GM21717 (cell line): Measurements from ENCODE around the gene PGF.

Source experiments
- ATAC-seq: cut with Tn5 transposase; IDR thresholded peaks from one replicate; pipeline ENCODE4 v1.9.1; 2021; ENCODE audit warnings: mild to moderate bottlenecking, moderate library complexity; ENCODE audit not compliant: unreplicated experiment

Gene PGF

DNA sequence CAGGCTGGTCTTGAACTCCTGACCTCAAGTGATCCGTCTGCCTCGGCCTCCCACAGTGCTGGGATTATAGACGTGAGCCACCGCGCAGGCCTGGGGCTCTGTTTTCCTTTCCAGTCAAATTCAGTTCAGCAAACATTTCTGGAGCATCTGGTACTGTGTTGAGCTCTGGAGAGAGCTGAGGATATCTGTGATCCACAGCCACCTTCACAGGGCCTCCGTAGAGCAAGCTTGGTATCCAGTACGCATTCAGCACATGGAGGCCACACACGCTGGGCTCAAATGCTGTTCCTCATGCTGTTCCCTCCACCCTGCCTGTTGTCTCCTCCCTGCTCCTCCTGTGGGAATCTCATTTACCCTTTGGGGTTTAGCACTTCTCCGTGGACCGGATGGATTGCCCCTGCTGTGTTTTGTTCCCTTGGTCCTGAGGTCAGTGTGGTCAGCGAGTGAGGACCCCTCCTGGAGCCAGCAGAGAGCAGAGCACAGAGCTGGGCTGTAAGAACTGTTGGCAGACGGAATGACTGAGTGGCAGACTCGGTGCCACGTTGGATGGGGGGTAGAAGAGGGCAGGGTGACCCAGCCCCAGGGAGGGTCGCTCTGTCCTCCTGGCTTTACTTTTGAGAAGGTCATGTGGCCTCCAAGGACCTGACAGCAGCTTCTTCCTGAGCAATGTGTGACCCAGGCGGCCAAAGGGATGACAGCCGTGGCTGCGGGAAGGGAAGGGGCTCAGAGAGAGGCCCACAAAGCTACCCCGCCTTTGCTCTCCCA is 33.2 kb downstream of the PGF start:
- no peak for ATAC-seq

DNA sequence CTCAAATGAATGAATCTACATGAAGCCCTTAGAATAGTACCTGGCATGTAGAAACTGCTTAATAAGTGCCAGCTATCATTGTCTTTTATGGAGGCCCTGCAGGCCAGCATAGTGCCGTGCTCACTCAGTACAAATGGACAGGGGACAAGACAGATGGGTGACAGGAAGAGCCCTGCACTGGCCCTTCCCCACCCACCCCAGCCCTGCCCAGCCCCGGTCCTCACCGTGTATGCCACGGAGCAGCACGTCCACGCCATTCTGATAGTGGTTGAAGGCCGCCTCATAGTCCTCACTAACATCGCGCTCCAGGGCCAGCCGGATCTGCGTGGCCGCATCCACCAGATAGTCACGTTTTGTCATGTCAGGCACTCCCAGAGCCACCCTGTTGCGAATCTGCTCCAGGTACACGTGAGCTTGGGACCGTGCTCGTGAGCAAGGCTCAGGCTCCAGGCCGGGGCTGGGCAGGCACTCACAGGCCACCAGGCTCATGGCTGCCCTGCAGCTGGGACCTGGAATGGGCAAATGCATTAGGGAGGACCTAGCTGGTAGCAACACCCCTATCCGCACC is 34.3 kb downstream of the PGF start:
- no peak for ATAC-seq

DNA sequence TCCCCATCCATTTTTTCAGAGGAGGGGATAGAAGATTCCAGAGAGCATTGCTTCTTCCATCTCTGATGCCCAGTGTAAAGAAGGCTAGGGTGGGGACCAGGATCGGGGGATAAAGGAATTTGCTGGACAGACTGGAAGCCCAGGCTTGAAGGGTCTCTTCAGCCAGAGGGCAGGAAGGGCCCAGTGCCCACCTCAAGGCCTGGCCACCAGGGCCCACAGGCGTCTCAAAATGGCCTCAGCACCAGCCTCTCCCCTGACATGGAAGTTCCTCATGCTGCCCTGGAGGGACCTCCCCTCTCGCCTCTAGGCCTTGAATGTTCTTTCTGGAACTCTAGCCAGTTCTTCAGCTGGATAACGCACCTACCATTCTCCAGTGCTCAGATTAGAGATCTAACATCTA is 35.1 kb downstream of the PGF start:
- ATAC-seq = no peak

DNA sequence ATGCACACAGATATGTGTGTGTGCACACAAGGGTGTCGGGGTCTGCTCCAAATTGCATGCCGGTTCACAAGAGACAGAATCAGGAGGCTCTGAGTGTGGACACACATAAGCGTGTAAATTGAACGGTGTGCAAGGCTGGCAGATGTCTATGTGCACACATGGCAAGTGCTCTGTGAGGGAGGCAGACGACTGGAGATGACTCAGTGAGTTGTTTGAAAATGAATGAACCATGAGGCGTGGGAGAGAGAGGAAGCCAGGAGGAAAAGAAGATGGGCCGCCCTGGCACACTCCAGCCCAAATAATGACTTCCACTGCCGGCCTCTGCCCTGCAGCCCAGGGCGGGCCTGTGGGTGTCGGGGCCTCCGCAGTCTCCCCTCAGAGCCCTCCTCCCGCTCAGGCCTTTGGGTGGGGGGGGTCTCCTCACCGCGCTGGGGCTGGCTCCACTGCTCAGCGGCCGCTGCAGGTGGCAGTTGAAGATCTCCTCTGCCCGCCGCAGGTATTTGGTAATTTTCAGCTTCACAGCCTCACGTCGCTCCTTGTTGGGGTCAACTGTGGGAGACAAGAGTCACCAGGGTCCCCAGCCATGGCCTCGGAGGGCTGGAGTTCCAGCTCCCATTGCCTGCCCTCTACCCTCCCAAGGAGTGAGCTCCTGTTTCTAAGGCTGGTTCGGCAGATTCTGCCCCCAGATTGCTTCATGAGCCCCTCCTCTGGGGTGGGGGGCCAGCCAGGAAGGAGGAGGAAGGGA is 35.8 kb downstream of the PGF start:
- no peak for ATAC-seq

DNA sequence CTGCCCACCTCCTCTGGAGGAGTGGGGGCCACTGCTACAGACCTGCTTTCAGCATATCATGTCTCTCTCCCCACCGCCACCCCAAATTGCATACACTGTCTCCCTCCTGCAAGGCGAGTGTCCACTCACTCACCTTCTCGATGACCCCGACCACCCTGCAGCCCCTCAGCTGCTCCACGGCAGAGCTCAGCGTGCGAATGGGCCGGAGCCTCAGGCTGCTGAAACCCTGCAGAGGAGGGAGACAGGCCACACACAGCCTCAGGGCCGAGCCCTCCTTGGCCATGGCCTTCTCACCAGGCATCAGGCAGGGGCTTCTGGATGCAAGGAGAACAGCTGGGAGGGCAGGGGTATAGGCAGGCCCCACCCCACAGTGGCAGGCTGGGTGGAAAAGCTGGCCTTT is 37.0 kb downstream of the PGF start:
- ATAC-seq = no peak

DNA sequence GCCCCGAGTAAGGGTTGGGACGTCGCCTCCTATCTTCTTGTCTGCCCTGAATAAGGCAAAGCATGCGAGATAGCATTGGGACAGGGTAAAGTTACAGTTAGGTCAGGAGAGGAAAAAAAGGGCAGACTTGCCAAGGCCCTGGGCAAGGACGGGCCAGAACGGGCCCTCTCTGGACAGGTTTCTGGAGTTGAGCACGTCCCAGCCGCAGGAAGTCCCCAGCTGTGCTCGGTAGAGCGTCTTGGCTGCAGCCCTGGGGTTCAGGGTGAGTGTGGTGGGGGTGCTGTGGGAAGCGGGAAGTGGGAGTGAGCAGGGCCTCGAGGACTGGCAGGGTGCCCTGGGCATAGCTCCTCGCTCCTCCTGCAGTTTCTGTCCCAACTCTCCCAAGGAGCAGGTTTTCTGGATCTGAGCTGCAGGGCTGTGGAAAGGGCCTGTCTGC is 37.7 kb downstream of the PGF start:
- no peak for ATAC-seq

DNA sequence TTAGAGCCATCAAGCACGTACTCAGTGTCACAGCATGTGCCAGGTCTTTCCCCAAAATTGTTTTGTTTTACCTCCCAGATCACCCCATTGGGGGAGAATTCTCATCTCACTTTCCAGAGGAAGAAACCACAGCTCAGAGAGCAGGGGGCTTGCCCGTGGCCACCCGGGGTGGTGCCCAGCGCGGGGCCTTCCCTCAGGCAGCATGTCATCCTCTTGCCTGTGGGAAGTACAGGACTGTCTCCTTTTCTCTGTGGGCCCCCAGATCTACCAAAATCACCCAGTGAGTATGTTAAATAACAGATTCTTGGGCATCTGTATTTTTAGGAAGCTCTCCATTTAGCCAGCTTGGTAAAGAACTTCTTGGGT is 38.2 kb downstream of the PGF start:
- ATAC-seq = no peak

DNA sequence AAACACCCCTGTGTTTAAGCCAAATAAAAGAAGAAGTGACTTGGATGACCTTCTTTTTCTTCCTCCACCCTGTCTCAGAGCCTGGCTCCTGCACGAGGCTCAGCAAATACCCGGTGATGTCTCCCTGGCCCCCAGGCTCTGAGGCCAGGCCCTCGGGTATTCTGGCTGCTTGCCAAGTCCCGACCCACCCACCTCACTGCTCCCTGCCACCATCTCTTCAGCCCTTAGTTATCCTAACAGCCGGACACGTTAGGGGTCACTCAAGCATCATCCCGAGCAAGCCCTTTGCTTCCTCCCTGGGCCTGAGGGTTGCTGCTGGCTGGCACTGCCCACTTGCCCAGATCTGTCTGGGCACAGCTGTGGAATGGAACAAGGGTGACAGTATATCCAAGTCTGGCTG is 39.6 kb downstream of the PGF start:
- no peak for ATAC-seq

DNA sequence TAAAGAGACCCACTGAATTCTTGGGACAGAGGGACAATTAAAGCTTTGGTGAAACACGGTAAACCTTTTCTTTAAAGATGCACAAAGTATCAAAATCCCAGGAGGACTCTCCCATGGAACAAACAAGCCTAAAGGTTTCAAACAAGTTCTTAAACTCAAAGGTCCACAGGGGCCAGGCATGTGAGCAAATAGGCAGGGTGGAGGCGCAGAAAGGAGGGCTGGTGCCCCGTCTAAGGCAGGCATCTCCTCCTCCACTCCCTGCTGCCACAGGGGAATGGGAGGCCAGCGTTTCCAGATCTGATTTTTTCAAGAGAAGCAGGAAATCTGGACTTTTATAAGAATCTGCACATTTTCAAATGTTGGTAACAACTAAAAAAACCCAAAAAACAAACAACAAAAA is 40.0 kb downstream of the PGF start:
- ATAC-seq = no peak

DNA sequence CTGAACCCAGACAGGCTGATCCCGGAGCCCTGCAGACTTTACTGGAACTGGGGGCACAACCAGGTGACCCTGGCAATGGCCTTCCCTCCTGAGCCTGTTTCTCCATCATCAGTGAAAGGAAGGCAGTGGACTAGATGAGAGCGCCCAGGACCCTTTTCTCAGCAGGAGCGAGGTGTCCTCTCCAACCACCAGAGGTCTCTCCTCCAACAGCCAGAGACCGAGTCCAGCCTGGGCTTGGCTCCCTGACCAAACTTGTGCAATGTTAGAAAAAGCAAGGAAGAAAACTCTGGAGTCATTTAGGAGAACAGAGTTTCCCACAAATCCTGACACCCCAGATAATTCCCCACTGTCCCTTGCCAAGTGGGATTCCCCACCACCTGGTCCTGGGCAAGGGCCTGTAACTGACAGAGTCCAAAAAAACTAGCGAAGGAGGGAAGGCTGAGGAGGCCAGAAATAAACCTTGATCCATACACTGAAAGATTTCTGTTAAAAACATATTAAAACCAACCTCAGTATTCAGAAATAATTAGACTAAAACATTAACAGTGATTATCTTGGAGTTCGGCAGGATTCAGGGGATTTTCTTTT is 41.3 kb downstream of the PGF start:
- ATAC-seq = no peak

DNA sequence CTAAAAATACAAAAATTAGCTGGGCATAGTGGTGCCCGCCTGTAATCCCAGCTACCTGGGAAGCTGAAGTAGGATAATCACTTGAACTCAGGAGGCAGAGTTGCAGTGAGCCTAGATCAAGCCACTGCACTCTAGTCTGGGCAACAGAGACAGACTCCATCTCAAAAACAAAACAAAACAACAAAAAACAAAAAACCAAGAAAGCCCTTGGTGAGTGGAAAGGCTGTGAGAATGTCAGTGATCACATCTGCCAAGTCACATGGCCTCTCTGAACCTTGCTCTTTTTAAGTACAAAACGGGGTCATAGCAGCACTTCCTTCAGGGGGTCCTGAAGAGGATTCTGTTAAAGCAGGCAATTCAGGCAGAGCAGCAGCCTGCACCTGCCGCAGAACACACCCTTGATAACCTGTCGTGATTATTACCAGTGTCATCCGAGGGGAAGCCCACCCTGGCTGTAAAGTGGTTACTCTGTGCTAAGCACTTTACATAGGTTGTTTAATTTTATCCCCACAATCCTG is 41.9 kb downstream of the PGF start:
- ATAC-seq = no peak

DNA sequence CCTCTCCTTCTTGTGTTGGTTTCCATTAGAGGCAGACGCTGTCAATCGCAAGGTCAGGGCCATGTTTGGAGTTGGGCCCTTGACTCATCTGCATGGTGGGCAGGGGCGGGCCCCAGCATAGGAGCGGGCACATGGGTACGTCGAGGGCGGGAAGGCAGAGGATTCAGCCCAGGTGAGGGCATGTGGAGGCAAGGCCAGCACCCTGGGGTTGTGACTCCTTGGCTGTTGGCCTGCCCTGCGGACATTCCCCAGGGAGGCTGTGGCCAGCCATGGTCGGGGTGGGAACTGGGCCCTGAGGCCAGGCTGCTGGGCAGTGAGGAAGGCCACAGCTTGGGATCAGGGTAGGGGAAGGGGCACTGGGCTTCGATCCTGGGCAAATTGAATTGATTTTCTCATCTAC is 42.6 kb downstream of the PGF start:
- no peak for ATAC-seq

DNA sequence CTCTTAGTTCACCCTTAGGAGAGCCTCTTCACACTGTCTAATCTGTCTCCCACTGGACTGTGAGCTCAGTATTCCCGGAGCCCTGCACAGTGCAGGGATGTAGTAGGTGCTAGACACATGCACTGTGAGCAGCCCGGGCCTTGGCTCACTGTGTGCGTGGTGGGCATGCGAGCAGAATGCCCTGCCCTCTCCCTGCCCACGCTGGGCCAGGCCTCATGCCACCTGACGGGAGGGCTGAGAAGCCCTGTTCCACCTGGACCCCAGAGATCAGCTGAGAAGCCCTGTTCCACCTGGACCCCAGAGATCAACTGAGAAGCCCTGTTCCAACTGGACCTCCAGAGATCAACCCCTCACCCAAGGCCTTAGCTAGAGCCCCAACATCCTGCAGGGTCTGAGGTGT is 43.3 kb downstream of the PGF start:
- no peak for ATAC-seq

DNA sequence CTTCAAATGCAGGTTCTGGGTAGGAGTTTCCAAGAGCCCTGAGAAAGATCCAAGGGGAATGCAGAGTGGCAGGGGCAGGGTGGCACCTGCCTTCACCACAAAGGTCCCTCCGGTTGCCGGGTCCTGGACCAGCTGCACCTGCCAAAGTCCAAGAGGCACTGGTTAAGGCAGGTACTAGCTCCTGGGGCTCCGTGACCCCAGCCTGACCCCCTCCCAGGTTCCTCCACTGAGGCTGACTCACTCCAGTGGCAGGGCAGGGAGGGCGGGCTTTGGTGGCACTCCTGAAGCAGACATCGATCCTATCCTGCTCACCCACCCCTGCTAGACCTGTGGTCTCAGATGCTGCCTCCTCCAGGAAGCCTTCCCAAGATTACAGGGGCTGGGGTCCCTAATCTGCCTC is 43.7 kb downstream of the PGF start:
- ATAC-seq = no peak

DNA sequence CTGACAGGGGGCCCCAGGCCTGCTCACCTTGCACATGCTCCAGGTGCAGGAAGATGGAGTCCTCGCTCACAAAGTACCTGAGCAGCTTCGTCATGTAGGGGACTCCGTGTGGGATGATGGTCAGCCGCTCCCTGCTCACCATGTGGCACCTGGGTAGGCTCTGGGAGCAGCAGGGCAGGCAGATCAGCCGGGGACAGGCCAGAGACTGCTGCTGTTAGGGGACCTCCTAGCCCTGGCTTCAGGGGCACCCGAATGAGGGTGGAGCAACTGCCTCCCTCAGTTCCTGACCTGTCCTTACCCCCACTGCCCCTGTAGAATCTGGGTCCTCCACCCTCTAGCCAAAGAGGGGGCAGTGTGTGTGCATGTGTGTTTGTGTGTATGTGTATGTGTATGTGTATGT is 44.2 kb downstream of the PGF start:
- no peak for ATAC-seq

DNA sequence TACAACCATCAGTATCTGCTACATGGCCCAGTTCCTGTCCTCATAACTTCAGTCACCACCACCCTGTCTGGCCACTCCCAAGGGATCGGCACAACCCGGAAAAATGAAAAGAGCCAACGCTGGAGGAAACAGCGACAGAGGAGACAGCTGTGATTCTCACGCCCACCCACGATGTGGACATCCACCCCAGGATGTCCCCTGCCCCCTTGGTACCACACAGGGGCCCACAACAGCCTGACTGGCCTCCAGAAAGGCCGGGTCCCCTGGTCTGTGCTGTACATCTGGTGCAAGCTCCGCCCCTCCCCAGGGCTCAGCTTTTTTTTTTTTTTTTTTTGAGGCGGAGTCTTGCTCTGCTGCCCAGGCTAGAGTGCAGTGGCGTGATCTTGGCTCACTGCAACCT is 44.8 kb downstream of the PGF start:
- no peak for ATAC-seq

DNA sequence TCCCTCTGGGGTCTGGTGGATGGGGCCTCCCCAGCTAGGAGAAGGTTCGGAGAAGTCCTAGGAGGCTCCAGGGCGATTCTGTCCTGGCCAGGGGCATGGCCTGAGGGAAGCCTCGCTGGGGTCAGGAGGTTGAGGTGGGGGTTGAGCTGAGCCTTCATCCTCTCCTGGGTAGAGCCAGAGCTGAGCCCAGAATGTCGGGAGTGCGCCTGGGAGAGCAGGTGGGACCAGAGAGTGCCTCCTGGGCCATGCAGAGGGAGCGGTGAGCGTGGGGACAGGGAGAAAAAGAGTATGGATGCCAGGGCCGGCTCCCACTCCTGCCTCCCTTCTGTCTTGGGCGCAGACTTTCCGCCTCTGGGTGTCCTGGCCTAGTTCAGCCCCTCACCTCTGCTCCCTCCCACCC is 45.5 kb downstream of the PGF start:
- no peak for ATAC-seq

DNA sequence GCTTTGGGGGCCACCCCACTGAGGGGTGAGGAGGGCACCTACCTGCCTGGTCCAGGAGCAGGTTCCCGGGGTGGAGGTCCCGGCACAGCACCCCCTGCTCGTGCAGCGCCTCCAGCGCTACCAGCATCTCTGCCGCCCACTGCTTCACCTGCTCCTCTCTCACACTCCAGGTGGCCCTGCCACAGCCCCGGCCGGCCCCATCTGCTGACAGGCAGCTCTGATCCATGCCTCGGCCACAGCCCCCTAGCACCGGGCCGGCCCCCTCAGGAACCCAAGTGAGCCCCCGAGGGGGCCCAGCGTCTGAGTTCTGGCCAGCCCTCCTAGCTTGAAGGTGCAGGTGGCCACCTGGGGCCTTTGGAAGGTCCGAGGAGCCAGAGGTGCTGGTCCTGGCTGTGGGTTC is 45.9 kb downstream of the PGF start:
- ATAC-seq = no peak

DNA sequence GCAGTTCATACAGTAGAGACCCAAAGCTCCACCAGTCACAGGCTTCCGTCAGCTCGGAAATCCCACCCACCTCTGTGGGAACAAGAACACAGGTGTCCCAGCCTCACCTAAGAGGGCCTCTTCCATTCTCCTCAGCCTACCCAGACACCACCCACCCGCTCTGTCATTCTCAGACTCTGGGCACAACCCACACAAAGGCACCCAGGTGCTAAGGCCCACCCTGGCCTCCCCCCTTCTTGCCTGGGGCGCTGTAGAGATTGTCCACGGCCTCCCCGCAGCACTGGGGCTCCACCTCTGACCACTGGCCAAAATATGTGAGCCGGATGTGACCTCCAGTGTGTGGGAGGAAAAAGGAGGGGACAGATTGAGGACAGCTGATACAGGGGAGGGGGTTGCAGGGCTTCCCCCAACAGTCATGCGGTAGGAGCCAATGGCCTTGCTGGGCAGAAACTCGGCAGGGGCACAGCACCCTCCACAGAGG is 46.5 kb downstream of the PGF start:
- no peak for ATAC-seq

DNA sequence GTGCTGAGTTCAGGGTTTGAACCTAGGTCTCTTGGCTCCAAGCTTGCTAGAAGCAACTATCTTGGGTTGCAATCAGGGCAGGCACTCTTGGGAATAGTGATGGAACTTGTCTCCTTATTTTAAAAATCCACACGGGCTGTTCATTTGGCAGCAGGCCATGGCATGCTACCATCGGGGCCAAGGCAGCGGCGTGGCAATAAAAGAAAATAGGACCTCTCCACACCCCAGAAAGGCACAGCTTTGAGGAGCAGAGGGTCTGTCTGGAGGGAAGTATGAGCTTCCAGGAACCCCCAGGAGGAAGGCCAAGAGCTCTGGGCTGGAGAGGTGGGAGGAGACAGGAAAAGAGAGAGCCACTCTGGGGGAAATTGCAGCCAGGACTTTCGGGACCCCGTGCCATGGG is 47.7 kb downstream of the PGF start:
- no peak for ATAC-seq

DNA sequence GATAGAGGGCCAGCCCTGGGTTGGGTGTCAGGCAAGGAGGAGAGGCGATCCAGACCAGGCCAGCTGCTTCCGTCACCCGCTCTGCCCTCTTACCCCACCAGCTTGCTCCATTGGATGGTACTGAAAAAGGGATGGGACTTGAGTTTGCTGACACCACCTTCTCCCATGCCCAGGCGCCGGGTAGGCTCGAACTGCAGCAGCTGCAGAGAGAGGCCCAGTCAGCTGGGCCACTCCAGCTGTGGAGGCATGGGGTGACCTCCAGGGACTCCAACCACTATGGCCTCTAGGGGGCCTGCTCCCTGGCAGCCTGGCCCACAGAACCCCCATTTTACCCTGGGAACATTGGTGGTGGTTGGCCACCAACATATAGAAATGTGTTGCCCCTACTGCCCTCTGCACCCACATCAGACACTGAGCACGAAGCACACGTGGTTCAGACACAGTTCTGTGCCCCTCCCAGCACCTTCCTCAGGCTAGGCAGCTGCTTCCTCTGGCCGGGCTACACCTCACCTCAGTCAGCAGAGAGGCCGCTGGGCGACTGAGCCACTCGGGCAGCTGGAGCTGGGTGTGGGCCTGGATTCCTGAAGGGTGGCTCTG is 48.4 kb downstream of the PGF start:
- no peak for ATAC-seq
